22Rv1 (cell line): ENCODE results near the gene DCUN1D4.

Experiments used
- CTCF ChIP-seq: fragments of 450-650 bp; IDR thresholded peaks from 2 replicates; pipeline ENCODE4 v1.5.1; 2017; ENCODE audit warnings: mild to moderate bottlenecking
- ZFX ChIP-seq: fragments of 450-650 bp; IDR thresholded peaks from 2 replicates; pipeline ENCODE4 v1.6.1; 2017; ENCODE audit warnings: antibody characterized with exemption, borderline replicate concordance

- TF ChIP-seq CTCF (no peak), ZFX (no peak)
These were observed 100.3 kb downstream of the DCUN1D4 start for GRCh38 chr4:51943221-51943620.
